MM.1S (cell line): ENCODE measurements around the gene RASD2.
"Not testable (repeated sequence)": the region's sequence is repeated elsewhere in the genome, so short reads cannot be mapped to it uniquely, and the experiment has no call there.

ENCODE experiments used
- CTCF ChIP-seq: fragments of 300-600 bp; sonication (generic); IDR thresholded peaks from 2 replicates; pipeline ENCODE4 v1.5.1; 2016; ENCODE audit warnings: antibody characterized with exemption, low read length, mixed read lengths
- EZH2phosphoT487 ChIP-seq: fragments of 300-600 bp; sonication (generic); IDR thresholded peaks from 2 replicates; pipeline ENCODE4 v1.6.1; 2018; ENCODE audit warnings: antibody characterized with exemption, low read length

- TF ChIP-seq CTCF, EZH2phosphoT487: not testable (repeated sequence)
Measured at GRCh38 chr22:35515952-35516351, 24.7 kb upstream of the RASD2 start.
